Stimulated activated CD4-positive, alpha-beta T cell treated with anti-CD3 and anti-CD28 coated beads, TNF-alpha, amount 100 ng/mL, for 4 hours (primary cell): ENCODE data around the gene MS4A15.
"Not testable (repeated sequence)": the region's sequence is repeated elsewhere in the genome, so short reads cannot be mapped to it uniquely, and the experiment has no call there.

ENCODE experiments used
- DNase-seq, 3 experiments: peaks; one replicate each; pipeline ENCODE4 v3.0.0-alpha.2; 2020; ENCODE audit warnings: low read depth in 3 of 3

Gene MS4A15

DNA sequence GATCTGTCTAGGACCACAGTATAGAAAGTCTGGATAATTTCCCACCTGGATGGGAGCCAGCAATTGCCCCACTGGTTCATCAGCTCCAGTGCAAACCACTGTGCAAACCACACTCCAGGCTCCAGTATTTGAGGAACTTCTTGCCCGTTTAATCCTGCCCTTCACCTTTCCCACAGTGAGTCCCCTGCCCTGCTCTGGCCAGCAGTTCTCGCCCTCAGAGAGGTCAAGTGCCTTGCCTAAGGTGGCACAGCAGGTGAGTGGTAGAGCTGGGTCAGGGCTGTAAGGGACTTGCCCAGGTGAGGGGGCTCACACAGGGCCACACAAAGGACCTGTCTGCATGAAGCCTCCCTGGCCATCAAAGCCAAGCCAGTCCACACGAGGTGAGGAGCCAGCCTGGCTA, 52.6 kb downstream of the MS4A15 start:
- DNase-seq = no peak

DNA sequence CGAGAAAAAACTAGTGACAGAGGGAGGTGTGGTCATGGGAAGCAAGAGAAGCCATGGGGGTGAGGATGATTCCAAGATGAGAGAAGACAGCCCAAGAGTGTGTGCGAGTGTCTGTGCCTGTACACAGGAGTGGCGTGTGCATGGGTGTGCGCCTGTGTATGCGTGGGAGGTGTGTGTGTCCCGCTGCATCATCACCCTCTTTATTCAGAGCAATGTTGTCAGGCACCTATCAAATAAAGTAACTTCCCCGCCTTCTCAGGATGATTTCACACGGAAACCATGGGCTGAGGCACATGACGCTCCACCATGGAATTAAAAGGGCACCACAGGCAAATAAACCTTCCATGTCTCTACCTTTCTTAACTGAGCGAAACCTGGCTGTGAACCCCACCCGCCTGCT, 53.0 kb downstream of the MS4A15 start:
- no peak for DNase-seq

DNA sequence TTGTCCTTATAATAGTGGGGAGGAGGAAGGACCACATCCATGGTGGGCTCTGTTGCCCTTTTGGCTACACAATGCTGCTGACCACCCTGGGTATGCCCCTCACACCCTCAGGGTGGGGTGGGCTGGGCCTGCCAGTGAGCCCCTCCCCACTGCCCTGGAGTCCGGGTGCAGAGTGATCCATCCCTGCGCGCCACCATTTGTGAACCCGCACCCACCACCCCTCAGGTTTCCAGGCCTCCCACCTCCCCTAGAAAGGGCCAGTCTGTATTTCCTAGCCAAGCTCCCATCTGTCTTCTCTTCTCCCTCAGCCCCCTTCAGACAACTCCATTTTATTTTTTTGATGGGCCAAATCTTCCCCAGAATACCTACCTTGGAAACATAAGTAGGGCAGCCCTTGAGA, 53.5 kb downstream of the MS4A15 start:
- DNase-seq = no peak

DNA sequence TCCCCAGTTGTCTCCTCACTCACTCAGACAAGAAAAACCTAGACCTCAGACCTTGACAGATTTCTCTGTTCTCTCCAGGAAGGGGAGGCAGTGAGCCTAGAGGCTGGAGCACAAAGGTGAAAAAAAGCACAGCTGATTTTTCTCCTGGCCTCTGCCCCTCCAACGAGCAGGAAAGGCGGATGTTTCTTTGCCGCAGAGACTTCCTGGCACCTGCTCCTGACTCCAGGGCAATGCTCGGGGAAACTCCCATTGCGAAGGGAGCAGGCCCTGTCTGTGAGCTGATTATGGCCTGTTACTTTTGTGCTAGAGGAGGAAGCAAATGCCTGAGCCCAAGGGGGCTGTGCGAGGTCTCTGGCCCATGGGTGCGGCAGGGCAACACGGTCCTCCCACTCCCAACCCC, 53.9 kb downstream of the MS4A15 start:
- no peak for DNase-seq

DNA sequence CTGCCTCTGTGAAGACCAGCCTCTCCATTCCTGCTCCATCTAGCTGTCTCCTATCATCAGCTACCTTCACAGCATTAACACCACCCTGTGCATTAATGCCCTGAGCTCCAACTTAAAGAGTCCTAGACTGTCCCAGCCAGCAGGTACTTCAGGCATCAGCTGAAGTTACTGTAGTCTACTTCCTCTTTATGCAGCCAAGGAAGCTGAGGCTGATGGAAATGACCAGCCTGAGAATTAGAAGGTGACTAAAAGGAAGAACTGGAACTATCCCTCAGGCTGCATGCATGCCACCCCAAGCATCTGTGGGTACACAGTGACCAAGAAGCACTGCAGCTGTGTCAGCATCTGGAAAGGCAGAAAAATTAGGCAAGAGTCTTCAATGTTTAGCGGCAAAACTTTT, 56.7 kb downstream of the MS4A15 start:
- DNase-seq = no peak

DNA sequence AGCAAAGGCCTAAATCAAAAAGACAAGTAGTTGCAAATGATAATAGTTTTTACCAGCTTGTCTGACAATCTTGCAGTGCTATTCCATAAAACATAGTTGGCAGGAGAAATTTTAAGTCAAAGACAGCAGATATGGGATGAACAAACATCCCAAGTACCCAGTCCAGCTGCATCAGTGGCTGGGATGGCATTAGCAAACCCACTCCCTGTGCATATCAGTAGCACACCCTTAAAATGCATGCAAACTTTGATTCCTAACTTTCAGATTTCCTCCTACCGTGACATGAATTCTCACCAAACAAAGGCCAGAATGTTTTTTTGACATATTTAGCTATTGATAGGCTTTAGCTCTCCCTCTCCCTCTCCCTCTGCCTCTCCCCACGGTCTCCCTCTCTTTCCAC, 57.4 kb downstream of the MS4A15 start:
- no peak for DNase-seq

DNA sequence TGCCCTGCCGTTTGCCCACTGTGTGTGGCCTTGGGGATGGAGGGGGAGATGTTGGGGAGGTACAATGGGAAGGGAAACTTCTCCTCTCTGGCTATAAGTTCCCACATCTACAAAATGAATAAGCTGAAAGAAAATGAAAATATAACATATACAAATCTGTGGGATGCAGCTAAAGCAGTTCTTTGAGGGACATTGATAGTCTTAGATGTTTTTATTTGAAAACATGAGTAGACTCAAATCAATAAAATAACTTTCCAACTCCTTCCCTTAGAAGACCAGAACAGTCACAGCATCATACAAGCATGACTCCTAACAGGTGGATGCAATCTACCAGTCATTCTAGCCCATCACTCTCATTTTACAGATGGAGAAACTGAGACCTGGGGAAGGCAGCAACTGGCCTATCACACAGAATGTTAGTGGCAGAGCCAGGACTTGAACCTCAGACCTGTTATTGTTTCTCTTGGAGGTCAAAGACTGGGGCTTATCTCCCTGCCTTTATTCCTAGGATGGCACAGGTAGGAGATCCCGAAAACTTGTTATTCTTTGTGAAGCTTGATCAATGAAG, 60.0 kb downstream of the MS4A15 start:
- DNase-seq = no peak

DNA sequence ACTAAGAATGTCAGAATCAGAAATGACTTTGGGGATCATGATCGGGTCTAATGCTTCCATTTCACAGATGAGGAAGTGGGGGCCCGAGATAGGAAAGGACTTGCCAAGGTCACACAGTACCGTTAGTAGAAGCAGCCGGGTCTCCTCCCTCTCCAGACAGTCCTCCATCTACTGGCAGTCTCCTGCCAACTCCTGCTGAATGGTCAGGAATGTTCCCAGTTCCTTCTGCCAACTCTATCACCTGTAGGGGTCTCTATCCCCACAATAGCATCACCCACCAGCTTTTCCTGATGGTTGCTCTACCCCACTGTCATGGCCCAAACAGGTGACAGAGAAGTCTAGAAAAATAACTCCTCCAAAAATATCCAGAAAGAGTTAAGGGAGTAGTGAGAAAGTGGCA, 61.4 kb downstream of the MS4A15 start:
- DNase-seq = no peak

DNA sequence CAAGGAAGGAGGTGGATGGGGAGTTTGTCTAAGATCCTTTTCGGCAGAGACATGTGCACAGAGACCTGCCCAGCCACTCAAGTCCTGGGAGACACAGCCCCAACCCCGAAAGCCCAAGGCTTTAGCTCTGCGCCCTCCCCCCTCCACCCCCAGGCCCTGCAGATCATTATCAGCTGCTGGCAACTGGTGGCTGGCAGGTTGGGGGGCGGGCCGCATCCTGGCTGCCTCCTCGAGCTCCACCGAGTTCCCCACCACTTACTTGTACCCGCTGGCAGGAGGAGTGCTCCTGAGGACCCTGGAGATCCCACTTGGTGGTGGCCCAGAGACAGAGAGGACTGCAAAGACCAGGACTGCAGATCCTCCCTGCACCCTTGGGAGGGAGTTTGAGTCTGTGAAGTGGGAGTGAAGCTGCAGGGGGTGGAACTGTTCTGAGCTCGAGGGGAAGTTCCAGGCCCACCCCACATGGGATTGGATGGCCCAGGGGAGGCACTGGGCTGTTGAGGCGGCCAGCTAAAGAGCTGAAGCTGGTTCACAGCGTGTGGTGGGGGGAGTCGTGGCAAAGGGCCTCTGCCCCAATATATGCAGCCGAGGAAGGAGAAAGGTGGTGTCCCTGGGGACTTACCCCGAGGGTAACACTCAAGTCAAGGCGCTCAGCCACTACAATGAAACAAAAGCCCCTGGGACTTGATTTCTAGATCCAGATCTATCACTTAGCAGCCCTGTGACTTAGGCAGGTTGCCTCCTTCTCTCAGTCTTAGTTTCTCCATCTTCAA, 65.3 kb downstream of the MS4A15 start:
- no peak for DNase-seq

DNA sequence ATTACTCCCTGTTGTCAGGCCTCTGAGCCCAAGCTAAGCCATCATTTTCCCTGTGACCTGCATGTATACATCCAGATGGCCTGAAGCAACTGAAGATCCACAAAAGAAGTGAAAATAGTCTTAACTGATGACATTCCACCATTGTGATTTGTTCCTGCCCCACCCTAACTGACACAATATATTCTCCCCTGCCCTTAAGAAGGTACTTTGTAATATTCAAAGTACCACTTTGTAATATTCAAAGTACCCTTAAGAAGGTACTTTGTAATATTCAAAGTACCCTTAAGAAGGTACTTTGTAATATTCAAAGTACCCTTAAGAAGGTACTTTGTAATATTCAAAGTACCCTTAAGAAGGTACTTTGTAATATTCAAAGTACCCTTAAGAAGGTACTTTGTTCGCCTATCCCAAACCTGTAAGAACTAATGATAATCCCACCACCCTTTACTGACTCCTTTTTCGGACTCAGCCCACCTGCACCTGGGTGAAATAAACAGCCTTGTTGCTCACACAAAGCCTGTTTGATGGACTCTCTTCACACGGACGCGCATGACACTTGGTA, 67.2 kb downstream of the MS4A15 start:
- DNase-seq = not testable (repeated sequence)

DNA sequence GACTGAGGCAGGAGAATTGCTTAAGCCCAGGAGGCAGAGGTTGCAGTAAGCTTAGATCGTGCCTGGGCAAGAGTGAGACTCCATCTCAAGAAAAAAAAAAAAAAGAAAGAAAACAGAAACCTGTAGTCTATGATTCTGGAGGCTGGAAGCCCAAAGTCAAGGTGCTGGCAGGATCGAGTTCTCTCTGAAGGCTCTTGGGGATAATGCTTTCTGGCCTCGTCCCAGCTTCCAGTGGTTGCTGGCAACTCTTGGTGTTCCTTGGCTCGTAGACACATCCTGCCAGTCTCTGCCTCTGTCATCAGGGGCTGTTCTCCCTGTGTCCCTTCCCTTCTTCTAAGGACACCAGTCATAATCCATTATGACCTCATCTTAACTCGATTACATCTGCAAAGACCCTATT, 68.5 kb downstream of the MS4A15 start:
- DNase-seq = no peak

DNA sequence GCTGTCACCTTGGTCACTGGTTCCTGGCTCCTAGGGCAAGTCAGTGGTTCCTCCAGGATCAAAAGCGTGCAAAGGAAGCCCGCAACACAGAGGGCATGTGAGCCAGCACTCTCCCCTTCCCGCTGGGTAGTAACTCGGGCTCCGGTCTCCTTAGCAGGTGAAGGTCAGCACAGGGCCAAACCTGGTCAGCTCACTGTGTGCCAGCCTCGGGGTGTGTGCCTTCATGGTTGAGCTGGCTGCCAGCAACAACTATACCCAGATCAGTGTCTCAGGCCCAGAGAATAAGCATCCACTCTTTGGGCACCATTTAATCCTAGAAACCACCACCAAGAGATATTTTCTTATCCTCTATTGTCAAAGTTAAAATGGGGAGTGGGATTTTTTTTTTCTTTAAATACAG, 69.1 kb downstream of the MS4A15 start:
- no peak for DNase-seq
